ENCODE results near the gene CYP27B1. TPM values are rescaled to one million over a fixed set of nuclear protein-coding genes. Genes with fewer than 3 reads are reported as not detected.

Gene CYP27B1
- total RNA-seq, 1 experiment from 2014 or later: 11.6 TPM

- peak; percentile 81 for TF ChIP-seq POLR2AphosphoS5 (IDR thresholded peaks at IDR 0.05; ENCODE audit: low read depth, low read length)
- peak; percentile 88 for TF ChIP-seq ZFX (IDR thresholded peaks at IDR 0.05)
Measured at GRCh38 chr12:57751788-57752667, 14.8 kb downstream of the CYP27B1 start, which contains the start of gene CDK4 (continued).

GRCh38 chr12:57751432-57751787 lies 15.5 kb downstream of the CYP27B1 start:
- BruUV-seq (replicated peaks): no TSS peak
- peaks cover 18 to 29% of the 10 kb centered on the region in 2 experiments; a peak in 3 of 4 replicates for H3K36me3 ChIP-seq (ENCODE audit: control insufficient read depth in 1 of 2, insufficient read depth in 2 of 2, low read length in 2 of 2)
- CTCF ChIA-PET: no interaction called here
- ATAC-seq: no peak
- H3K4me1 ChIP-seq (ENCODE audit: control insufficient read depth in 1 of 2, insufficient read depth in 2 of 2, low read length in 2 of 2): peaks cover 18 to 39% of the 10 kb centered on the region in 2 experiments
- no peaks in the 10 kb centered on the region for H4K20me1 ChIP-seq (ENCODE audit: insufficient read depth)
- H3K9me2 ChIP-seq (ENCODE audit: insufficient read depth): no peaks in the 10 kb centered on the region
- H3K9me3 ChIP-seq (ENCODE audit: control insufficient read depth in 1 of 2, insufficient read depth in 1 of 2, low read depth in 1 of 2, low read length in 2 of 2): no peaks in the 10 kb centered on the region
- H3K79me2 ChIP-seq (ENCODE audit: insufficient read depth, low read length): peaks cover 33% of the 10 kb centered on the region
- H3K27ac ChIP-seq (ENCODE audit: low read depth, low read length): peak overlapping the region; percentile 69
- peak overlapping the region; percentile 95 for H3K9ac ChIP-seq (ENCODE audit: low read length)
- DNase-seq (ENCODE audit: low read depth, low spot score): no peak
- no peak overlapping the region for H2AFZ ChIP-seq (ENCODE audit: low read depth, low read length, poor library complexity, severe bottlenecking)
- peak overlapping the region; percentile 82 to 98 for H3K4me3 ChIP-seq (replicated peaks in 1 of 2; ENCODE audit: low read depth in 1 of 2, low read length in 2 of 2)
- POLR2A ChIA-PET: no interaction called here
- RAD21 ChIA-PET (ENCODE audit: low non-redundant PET in 1 of 2, low total read pairs in 2 of 2, uncharacterized antibody in 2 of 2, unreplicated experiment in 2 of 2): no interaction called here
- peak overlapping the region; percentile 88 for H3K4me2 ChIP-seq (ENCODE audit: low read length)
- intact Hi-C loops (cut with micrococcal nuclease): no loop called here
- no peaks in the 10 kb centered on the region for H3K27me3 ChIP-seq (ENCODE audit: insufficient read depth, low read length)
- TF ChIP-seq ELF1 (IDR thresholded peaks at IDR 0.05; ENCODE audit: borderline replicate concordance, low read depth) (no peak), EZH2 (IDR thresholded peaks at IDR 0.05) (no peak), EZH2phosphoT487 (IDR thresholded peaks at IDR 0.05; ENCODE audit: borderline replicate concordance) (no peak), TCF7L2 (IDR thresholded peaks at IDR 0.05; ENCODE audit: borderline replicate concordance, extremely low read depth, insufficient read depth, insufficient read length) (no peak), CBX3 (IDR thresholded peaks at IDR 0.05; ENCODE audit: low read depth) (no peak), CEBPB (IDR thresholded peaks at IDR 0.05; ENCODE audit: low read depth) (no peak), ZBTB33 (IDR thresholded peaks at IDR 0.05; ENCODE audit: extremely low read depth, insufficient replicate concordance, low read length) (no peak), SRF (IDR thresholded peaks at IDR 0.05; ENCODE audit: low read depth) (no peak), POLR2A (IDR thresholded peaks at IDR 0.05; ENCODE audit: borderline replicate concordance, extremely low read depth, insufficient read depth, insufficient read length) (no peak), FOSL1 (IDR thresholded peaks at IDR 0.05; ENCODE audit: low read depth) (no peak), REST (IDR thresholded peaks at IDR 0.05; ENCODE audit: low read depth) (no peak), ZFX (IDR thresholded peaks at IDR 0.05) (no peak), SIN3A (IDR thresholded peaks at IDR 0.05; ENCODE audit: low read depth) (no peak), EGR1 (IDR thresholded peaks at IDR 0.05; ENCODE audit: low read depth) (no peak), MAX (IDR thresholded peaks at IDR 0.05) (no peak), CTCF (IDR thresholded peaks at IDR 0.05 in 2 of 3, conservative IDR thresholded peaks at IDR 0.05 in 1 of 3; ENCODE audit: borderline replicate concordance in 1 of 3, insufficient read depth in 1 of 3, low read depth in 2 of 3, low read length in 2 of 3) (no peak), POLR2AphosphoS5 (IDR thresholded peaks at IDR 0.05; ENCODE audit: low read depth, low read length) (no peak), RAD21 (IDR thresholded peaks at IDR 0.05; ENCODE audit: low read depth) (no peak)

Measured in HCT116 (cell line).